GM19240 (cell line): ENCODE measurements around the gene ADGRD2.

Experiments used
- DNase-seq: peaks from one replicate; pipeline ENCODE4 v3.0.0; 2011; ENCODE audit warnings: low spot score; ENCODE audit not compliant: insufficient read length

Gene ADGRD2

GRCh38 chr9:124496075-124496449 is 45.8 kb downstream of the ADGRD2 start:
- no peak for DNase-seq

- DNase-seq, result no peak
Measured at GRCh38 chr9:124496463-124496862, 46.2 kb downstream of the ADGRD2 start.

- no peak for DNase-seq
Measured at GRCh38 chr9:124497441-124497840, 47.2 kb downstream of the ADGRD2 start.

- no peak for DNase-seq
Measured at GRCh38 chr9:124498040-124498439, 47.8 kb downstream of the ADGRD2 start.

- DNase-seq, result no peak
Measured at GRCh38 chr9:124498499-124499146, 48.4 kb downstream of the ADGRD2 start.

GRCh38 chr9:124499216-124499615 is 49.0 kb downstream of the ADGRD2 start:
- DNase-seq, result no peak

GRCh38 chr9:124500028-124500795 is 50.0 kb downstream of the ADGRD2 start:
- DNase-seq, result no peak

GRCh38 chr9:124500796-124501611 is 50.8 kb downstream of the ADGRD2 start:
- DNase-seq, result no peak

GRCh38 chr9:124501771-124502320 is 51.6 kb downstream of the ADGRD2 start:
- no peak for DNase-seq

GRCh38 chr9:124502711-124503702 is 52.8 kb downstream of the ADGRD2 start:
- no peak for DNase-seq

GRCh38 chr9:124503713-124504529 is 53.7 kb downstream of the ADGRD2 start:
- DNase-seq, result no peak

GRCh38 chr9:124504530-124505005 is 54.3 kb downstream of the ADGRD2 start:
- no peak for DNase-seq

GRCh38 chr9:124505006-124505900 is 55.0 kb downstream of the ADGRD2 start:
- no peak for DNase-seq

- no peak for DNase-seq
Measured at GRCh38 chr9:124505901-124506346, 55.7 kb downstream of the ADGRD2 start.

GRCh38 chr9:124506433-124506832 is 56.2 kb downstream of the ADGRD2 start:
- DNase-seq, result no peak

- DNase-seq, result no peak
Measured at GRCh38 chr9:124506931-124507879, 57.0 kb downstream of the ADGRD2 start, which contains the start of gene NR5A1. TSS of gene NR5A1 (minus strand) at chr9:124507399. CDS start at chr9:124503395, 4,004 bp downstream.

- DNase-seq, result no peak
Measured at GRCh38 chr9:124507880-124508423, 57.7 kb downstream of the ADGRD2 start.
